ENCODE measurements around the gene USP5.
"Not testable (repeated sequence)": the region's sequence is repeated elsewhere in the genome, so short reads cannot be mapped to it uniquely, and the experiment has no call there.

USP5 gene

GRCh38 chr12:6871052-6871957 lies 19.4 kb downstream of the USP5 start:
- Histone ChIP-seq H3K9me3 (ENCODE audit: control extremely low read depth in 1 of 5, control insufficient read depth in 4 of 5, insufficient read depth in 2 of 5, low read depth in 1 of 5, low read length in 4 of 5) (no peaks in the 10 kb centered on the region), H3K27me3 (replicated peaks in 2 of 5; ENCODE audit: control insufficient read depth in 4 of 5, insufficient read depth in 5 of 5, low read length in 4 of 5) (no peaks in the 10 kb centered on the region), H3K4me3 (ENCODE audit: control insufficient read depth in 1 of 7, extremely low read depth in 1 of 7, insufficient read depth in 4 of 7, low read depth in 2 of 7, low read length in 6 of 7) (peak overlapping the region in 5 of 7 experiments; percentile 7 to 94 (median 77)), H3K4me1 (ENCODE audit: control extremely low read depth in 1 of 4, control insufficient read depth in 4 of 4, insufficient read depth in 4 of 4, low read length in 3 of 4) (peaks cover 18 to 76% (median 70%) of the 10 kb centered on the region in 4 experiments), H3K36me3 (ENCODE audit: control insufficient read depth in 4 of 4, insufficient read depth in 4 of 4, low read length in 3 of 4) (peaks cover 4 to 32% (median 22%) of the 10 kb centered on the region in 4 experiments), H3K27ac (ENCODE audit: insufficient read depth in 1 of 2, low read depth in 1 of 2, low read length in 2 of 2, poor library complexity in 1 of 2, severe bottlenecking in 2 of 2) (peak overlapping the region in 1 of 2 experiments; percentile 86)
- CTCF ChIA-PET, result interaction anchor here (0.8 to 9.4 kb wide), 25 partner anchors 10 to 242 kb away, joined by 3 to 105 read pairs (median 8); partner anchors contain the start of genes C12orf57, CDCA3, LRRC23 and MLF2
- DNase-seq, result no peak
- 74% methylated on average over 10 of the region's 12 CpGs for WGBS (ENCODE audit: insufficient coverage)
- POLR2A ChIA-PET, result interaction anchor here (1.1 kb wide), 1 partner anchor 73 kb away, joined by 3 read pairs; the partner anchor contains the start of genes C12orf57 and RNU7-1

- H3K9me3 ChIP-seq (ENCODE audit: control extremely low read depth in 1 of 5, control insufficient read depth in 4 of 5, insufficient read depth in 2 of 5, low read depth in 1 of 5, low read length in 4 of 5), result no peaks in the 10 kb centered on the region
- ChIA-PET CTCF (interaction anchor here (0.6 to 9.4 kb wide), 40 partner anchors 9 to 241 kb away, joined by 3 to 105 read pairs (median 4); partner anchors contain the start of genes C12orf57, CDCA3, ENO2 and LRRC23), POLR2A (interaction anchor here (0.7 to 2.6 kb wide), 8 partner anchors 18 to 236 kb away, joined by 3 to 21 read pairs (median 4); partner anchors contain the start of genes C12orf57, C1RL, RNU7-1 and USP5)
- peak overlapping the region; percentile 55 to 86 for H3K27ac ChIP-seq (ENCODE audit: insufficient read depth in 1 of 2, low read depth in 1 of 2, low read length in 2 of 2, poor library complexity in 1 of 2, severe bottlenecking in 2 of 2)
- H3K4me1 ChIP-seq (ENCODE audit: control extremely low read depth in 1 of 4, control insufficient read depth in 4 of 4, insufficient read depth in 4 of 4, low read length in 3 of 4), result peaks cover 18 to 68% (median 61%) of the 10 kb centered on the region in 4 experiments
- peak overlapping the region; percentile 76 to 94 (median 79) for H3K4me3 ChIP-seq (ENCODE audit: control insufficient read depth in 1 of 7, extremely low read depth in 1 of 7, insufficient read depth in 4 of 7, low read depth in 2 of 7, low read length in 6 of 7)
- DNase-seq, result peak; percentile 75 to 84 (median 82)
- peaks cover 4 to 29% (median 22%) of the 10 kb centered on the region in 4 experiments for H3K36me3 ChIP-seq (ENCODE audit: control insufficient read depth in 4 of 4, insufficient read depth in 4 of 4, low read length in 3 of 4)
- no peaks in the 10 kb centered on the region for H3K27me3 ChIP-seq (replicated peaks in 2 of 5; ENCODE audit: control insufficient read depth in 4 of 5, insufficient read depth in 5 of 5, low read length in 4 of 5)
- 2% methylated on average over 37 of the region's 40 CpGs for WGBS (ENCODE audit: insufficient coverage)
Measured at GRCh38 chr12:6872073-6873048, 20.4 kb downstream of the USP5 start.

GRCh38 chr12:6873094-6874014 lies 21.4 kb downstream of the USP5 start, which contains the start of gene SPSB2:
Gene SPSB2, minus strand, starts transcription at chr12:6873303. Its CDS starts 402 bp downstream, at chr12:6872901.
- H3K27me3 ChIP-seq (replicated peaks in 2 of 5; ENCODE audit: control insufficient read depth in 4 of 5, insufficient read depth in 5 of 5, low read length in 4 of 5), result no peaks in the 10 kb centered on the region
- CTCF ChIA-PET, result interaction anchor here (0.7 to 9.4 kb wide), 35 partner anchors 9 to 238 kb away, joined by 3 to 105 read pairs (median 5); partner anchors contain the start of genes C12orf57, CDCA3, LRRC23 and MLF2
- DNase-seq, result peak; percentile 98 to 99 (median 99)
- H3K9me3 ChIP-seq (ENCODE audit: control extremely low read depth in 1 of 5, control insufficient read depth in 4 of 5, insufficient read depth in 2 of 5, low read depth in 1 of 5, low read length in 4 of 5), result no peaks in the 10 kb centered on the region
- peak within 1 kb of the TSS; percentile 77 to 94 (median 82) for H3K4me3 ChIP-seq (ENCODE audit: control insufficient read depth in 1 of 7, extremely low read depth in 1 of 7, insufficient read depth in 4 of 7, low read depth in 2 of 7, low read length in 6 of 7)
- H3K36me3 ChIP-seq (ENCODE audit: control insufficient read depth in 4 of 4, insufficient read depth in 4 of 4, low read length in 3 of 4), result peaks cover 4 to 29% (median 22%) of the 10 kb centered on the region in 4 experiments
- H3K27ac ChIP-seq (ENCODE audit: insufficient read depth in 1 of 2, low read depth in 1 of 2, low read length in 2 of 2, poor library complexity in 1 of 2, severe bottlenecking in 2 of 2), result peak within 1 kb of the TSS; percentile 55 to 86
- under 1% methylated on average over 49 of the region's 66 CpGs for WGBS (ENCODE audit: insufficient coverage)
- POLR2A ChIA-PET, result interaction anchor here (0.9 to 2.6 kb wide), 6 partner anchors 17 to 235 kb away, joined by 3 to 21 read pairs (median 5); partner anchors contain the start of genes C12orf57, C1RL, RNU7-1 and USP5
- H3K4me1 ChIP-seq (ENCODE audit: control extremely low read depth in 1 of 4, control insufficient read depth in 4 of 4, insufficient read depth in 4 of 4, low read length in 3 of 4), result peaks cover 16 to 63% (median 55%) of the 10 kb centered on the region in 4 experiments

GRCh38 chr12:6874015-6874368 lies 22.0 kb downstream of the USP5 start:
- POLR2A ChIA-PET, result interaction anchor here (1.2 to 2.6 kb wide), 2 partner anchors 17 to 22 kb away, joined by 4 to 21 read pairs; partner anchors contain the start of gene USP5
- Histone ChIP-seq H3K4me1 (ENCODE audit: control extremely low read depth in 1 of 4, control insufficient read depth in 4 of 4, insufficient read depth in 4 of 4, low read length in 3 of 4) (peaks cover 10 to 56% (median 49%) of the 10 kb centered on the region in 4 experiments), H3K27ac (ENCODE audit: insufficient read depth in 1 of 2, low read depth in 1 of 2, low read length in 2 of 2, poor library complexity in 1 of 2, severe bottlenecking in 2 of 2) (peak overlapping the region; percentile 20 to 77)

GRCh38 chr12:6879824-6880223 lies 27.9 kb downstream of the USP5 start:
- ChIA-PET POLR2A (interaction anchor here (0.7 kb wide), 1 partner anchor 64 kb away, joined by 7 read pairs; the partner anchor contains the start of gene RNU7-1), CTCF (interaction anchor here (0.7 to 0.8 kb wide), 3 partner anchors 10 to 644 kb away, joined by 3 to 4 read pairs (median 3); no protein-coding TSS in a partner anchor)
- H3K27ac ChIP-seq (ENCODE audit: insufficient read depth in 1 of 2, low read depth in 1 of 2, low read length in 2 of 2, poor library complexity in 1 of 2, severe bottlenecking in 2 of 2); H3K9me3 ChIP-seq (ENCODE audit: control extremely low read depth in 1 of 5, control insufficient read depth in 4 of 5, insufficient read depth in 2 of 5, low read depth in 1 of 5, low read length in 4 of 5); DNase-seq; H3K27me3 ChIP-seq (replicated peaks in 2 of 5; ENCODE audit: control insufficient read depth in 4 of 5, insufficient read depth in 5 of 5, low read length in 4 of 5); H3K4me3 ChIP-seq (ENCODE audit: control insufficient read depth in 1 of 7, extremely low read depth in 1 of 7, insufficient read depth in 4 of 7, low read depth in 2 of 7, low read length in 6 of 7): not testable (repeated sequence)
- H3K36me3 ChIP-seq (ENCODE audit: control insufficient read depth in 4 of 4, insufficient read depth in 4 of 4, low read length in 3 of 4), result peaks cover 2 to 17% (median 12%) of the 10 kb centered on the region in 4 experiments
- 100% methylated on average over 7 of the region's 11 CpGs for WGBS (ENCODE audit: insufficient coverage)
- H3K4me1 ChIP-seq (ENCODE audit: control extremely low read depth in 1 of 4, control insufficient read depth in 4 of 4, insufficient read depth in 4 of 4, low read length in 3 of 4), result peaks cover 4 to 12% (median 7%) of the 10 kb centered on the region in 4 experiments

More at GRCh38 chr12:6874015-6874368, 22.0 kb downstream of the USP5 start:
- not testable (repeated sequence) for H3K9me3 ChIP-seq (ENCODE audit: control extremely low read depth in 1 of 5, control insufficient read depth in 4 of 5, insufficient read depth in 2 of 5, low read depth in 1 of 5, low read length in 4 of 5); H3K27me3 ChIP-seq (replicated peaks in 2 of 5; ENCODE audit: control insufficient read depth in 4 of 5, insufficient read depth in 5 of 5, low read length in 4 of 5); DNase-seq
- peaks cover 4 to 27% (median 21%) of the 10 kb centered on the region in 4 experiments for H3K36me3 ChIP-seq (ENCODE audit: control insufficient read depth in 4 of 4, insufficient read depth in 4 of 4, low read length in 3 of 4)
- CTCF ChIA-PET, result interaction anchor here (0.7 to 9.4 kb wide), 10 partner anchors 8 to 237 kb away, joined by 3 to 105 read pairs (median 6); partner anchors contain the start of gene LRRC23
- H3K4me3 ChIP-seq (ENCODE audit: control insufficient read depth in 1 of 7, extremely low read depth in 1 of 7, insufficient read depth in 4 of 7, low read depth in 2 of 7, low read length in 6 of 7), result peak overlapping the region; percentile 50 to 94 (median 80)
- WGBS (ENCODE audit: insufficient coverage), result 41% methylated on average over 8 of the region's 9 CpGs
